ENCODE data around the gene IGFBP3.

- TF ChIP-seq CTCF (IDR thresholded peaks at IDR 0.05): no peak
- no peak for TF ChIP-seq EZH2 (IDR thresholded peaks at IDR 0.05)
- no peak for TF ChIP-seq EZH2phosphoT487 (IDR thresholded peaks at IDR 0.05)
These were observed 46.6 kb upstream of the IGFBP3 start for GRCh38 chr7:45967591-45968157.
